GM21529 (cell line): ENCODE measurements around the gene DVL1.

ENCODE experiments used
- ATAC-seq: cut with Tn5 transposase; IDR thresholded peaks from one replicate; pipeline ENCODE4 v1.9.1; 2021; ENCODE audit not compliant: unreplicated experiment

Gene DVL1

DNA sequence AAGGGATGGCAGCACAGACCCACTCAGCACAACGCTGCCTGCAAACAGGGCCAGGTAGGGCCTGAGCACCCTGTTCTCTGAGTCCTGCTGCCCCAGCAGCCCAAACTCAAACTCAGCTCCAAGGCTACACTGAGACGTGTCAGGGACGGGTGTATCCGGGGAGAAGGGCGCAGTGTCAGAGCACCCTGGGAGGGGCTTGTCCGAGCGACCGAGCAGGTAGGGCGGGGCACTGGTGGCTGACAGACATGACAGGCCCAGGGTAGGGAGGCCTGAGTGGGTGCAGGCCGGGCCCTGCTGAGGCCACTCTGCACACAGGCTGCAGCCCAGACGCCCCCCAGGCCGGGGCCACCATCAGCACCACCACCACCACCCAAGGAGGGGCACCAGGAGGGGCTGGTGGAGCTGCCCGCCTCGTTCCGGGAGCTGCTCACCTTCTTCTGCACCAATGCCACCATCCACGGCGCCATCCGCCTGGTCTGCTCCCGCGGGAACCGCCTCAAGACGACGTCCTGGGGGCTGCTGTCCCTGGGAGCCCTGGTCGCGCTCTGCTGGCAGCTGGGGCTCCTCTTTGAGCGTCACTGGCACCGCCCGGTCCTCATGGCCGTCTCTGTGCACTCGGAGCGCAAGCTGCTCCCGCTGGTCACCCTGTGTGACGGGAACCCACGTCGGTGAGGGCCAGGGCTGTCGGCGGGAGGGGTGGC is 63.5 kb downstream of the DVL1 start:
- no peak for ATAC-seq
